Keratinocyte (primary cell): Measurements from ENCODE around the gene RBMS3. TPM values are rescaled to one million over a fixed set of nuclear protein-coding genes. Genes with fewer than 3 reads are reported as not detected.

Source experiments
- DNase-seq: peaks from one replicate; pipeline ENCODE4 v3.0.0-alpha.2; 2011; ENCODE audit warnings: low read depth, missing footprints, low spot score
- FAIRE-seq: peaks from 2 replicates; lab custom pipeline; 2011; peaks lifted over from hg19 to GRCh38; lab: Jason Lieb, UNC
- H2AFZ ChIP-seq: 2 replicates; pipeline ENCODE4 v1.6.0; 2012; ENCODE audit warnings: low read length, control low read depth, inconsistent platforms; ENCODE audit not compliant: control insufficient read depth
- H3K27ac ChIP-seq: 2 replicates; pipeline ENCODE4 v1.5.1; 2011; ENCODE audit warnings: low read length; ENCODE audit not compliant: control insufficient read depth, insufficient read depth
- H3K27me3 ChIP-seq: 3 replicates; pipeline ENCODE4 v1.6.0; 2011; ENCODE audit warnings: low read length; ENCODE audit not compliant: control insufficient read depth, insufficient read depth; ENCODE audit errors: extremely low read depth
- H3K36me3 ChIP-seq, 2 experiments: 2 replicates in 1 of 2; 3 replicates in 1 of 2; pipeline ENCODE4 v1.5.1; 2011; ENCODE audit warnings: low read length in 2 of 2, mild to moderate bottlenecking in 1 of 2; ENCODE audit not compliant: control insufficient read depth in 2 of 2, insufficient read depth in 2 of 2; ENCODE audit errors: extremely low read depth in 1 of 2
- H3K4me1 ChIP-seq: 3 replicates; pipeline ENCODE4 v1.5.1; 2011; ENCODE audit warnings: low read length; ENCODE audit not compliant: control insufficient read depth, insufficient read depth; ENCODE audit errors: extremely low read depth
- H3K4me2 ChIP-seq: 3 replicates; pipeline ENCODE4 v1.6.0; 2011; ENCODE audit warnings: low read depth, low read length; ENCODE audit not compliant: control insufficient read depth, insufficient read depth; ENCODE audit errors: extremely low read depth
- H3K4me3 ChIP-seq, 3 experiments: fragments of 200-600 bp in 1 of 3; sonication (generic) in 1 of 3; 2 replicates in 2 of 3; 3 replicates in 1 of 3; pipeline ENCODE4 v1.5.1; 2011 to 2016; ENCODE audit warnings: low read length in 3 of 3, mild to moderate bottlenecking in 3 of 3, control low read depth in 2 of 3, inconsistent platforms in 1 of 3, low read depth in 1 of 3, mixed read lengths in 1 of 3, mixed run types in 1 of 3, moderate library complexity in 1 of 3; ENCODE audit not compliant: control insufficient read depth in 2 of 3, insufficient read depth in 2 of 3; ENCODE audit errors: extremely low read depth in 1 of 3
- H3K79me2 ChIP-seq: 2 replicates; pipeline ENCODE4 v1.6.0; 2012; ENCODE audit warnings: low read length; ENCODE audit not compliant: control insufficient read depth, insufficient read depth
- H3K9ac ChIP-seq: 3 replicates; pipeline ENCODE4 v1.6.0; 2011; ENCODE audit warnings: low read length; ENCODE audit not compliant: control insufficient read depth, insufficient read depth; ENCODE audit errors: extremely low read depth
- H3K9me1 ChIP-seq: 3 replicates; pipeline ENCODE4 v1.6.0; 2011; ENCODE audit warnings: low read length; ENCODE audit not compliant: control insufficient read depth, insufficient read depth; ENCODE audit errors: extremely low read depth
- H3K9me3 ChIP-seq: 2 replicates; pipeline ENCODE4 v1.5.1; 2012; ENCODE audit warnings: low read depth, low read length; ENCODE audit not compliant: control insufficient read depth
- H4K20me1 ChIP-seq: 3 replicates; pipeline ENCODE4 v1.6.0; 2011; ENCODE audit warnings: low read length; ENCODE audit not compliant: control insufficient read depth, insufficient read depth; ENCODE audit errors: extremely low read depth
- CTCF ChIP-seq, 3 experiments: IDR thresholded peaks in 1 of 3; conservative IDR thresholded peaks in 1 of 3; optimal IDR thresholded peaks in 1 of 3; 2 replicates in 2 of 3; 3 replicates in 1 of 3; pipeline versions ENCODE3 to v1.5.1; 2011; ENCODE audit warnings: low read length in 3 of 3, mild to moderate bottlenecking in 3 of 3, moderate library complexity in 2 of 3, control low read depth in 1 of 3, inconsistent platforms in 1 of 3; ENCODE audit not compliant: insufficient read depth in 2 of 3; ENCODE audit errors: extremely low read depth in 1 of 3
- EZH2 ChIP-seq: IDR thresholded peaks from one replicate; pipeline ENCODE4 v1.6.1; 2012; ENCODE audit warnings: inconsistent platforms, mild to moderate bottlenecking, low read length, moderate library complexity
- dilution Hi-C: fragments of 300-500 bp; cut with MboI; formaldehyde crosslinking; loops from one replicate; pipeline ENCODE4 v1.7.0; 2020; ENCODE audit warnings: low sequenced_read_pairs; ENCODE audit not compliant: extremely low pct_ligation_motif_present
- polyA plus RNA-seq, 5 experiments: library from polyadenylated mRNA; depleted of rRNA in 3 of 5; stranded (reverse) in 3 of 5; stranded (forward) in 1 of 5; unstranded in 1 of 5; fragments of >200 nt; gene quantifications; 1 replicate in 1 of 5; 2 replicates in 3 of 5; 3 replicates in 1 of 5; pipeline versions ENCODE4 v1.2.1 to v1.2.3, GENCODE V29; 2011 to 2012; ENCODE audit warnings: missing spikeins in 2 of 5, low read depth in 1 of 5, low replicate concordance in 1 of 5

Gene RBMS3
- polyA plus RNA-seq, 1 donor (not counting 4 experiments of a cell fraction or from before 2014, with no cell fraction given): 2.3 TPM

GRCh38 chr3:29525254-29525881 lies 244.5 kb downstream of the RBMS3 start:
- Histone ChIP-seq H4K20me1 (no peaks in the 10 kb centered on the region), H3K4me2 (no peak overlapping the region), H3K27ac (no peak overlapping the region), H3K9me1 (no peaks in the 10 kb centered on the region), H3K79me2 (no peaks in the 10 kb centered on the region), H3K9ac (no peak overlapping the region), H3K4me3 (no peak overlapping the region), H3K4me1 (no peaks in the 10 kb centered on the region), H3K36me3 (no peaks in the 10 kb centered on the region), H2AFZ (no peak overlapping the region), H3K9me3 (no peaks in the 10 kb centered on the region), H3K27me3 (no peaks in the 10 kb centered on the region)
- TF ChIP-seq EZH2 (no peak), CTCF (optimal IDR thresholded peaks at IDR 0.05 in 1 of 3, IDR thresholded peaks at IDR 0.05 in 1 of 3, conservative IDR thresholded peaks at IDR 0.05 in 1 of 3; ENCODE audit: extremely low read depth in 1 of 3, insufficient read depth in 2 of 3, low read length in 3 of 3) (no peak)
- DNase-seq (no peak), FAIRE-seq (peak; percentile 43)
- dilution Hi-C loops: no loop called here

- FAIRE-seq: no peak
- TF ChIP-seq CTCF (optimal IDR thresholded peaks at IDR 0.05 in 1 of 3, IDR thresholded peaks at IDR 0.05 in 1 of 3, conservative IDR thresholded peaks at IDR 0.05 in 1 of 3; ENCODE audit: extremely low read depth in 1 of 3, insufficient read depth in 2 of 3, low read length in 3 of 3) (no peak), EZH2 (no peak)
- H3K79me2 ChIP-seq: no peaks in the 10 kb centered on the region
- no peaks in the 10 kb centered on the region for H3K27me3 ChIP-seq
- H3K27ac ChIP-seq: no peak overlapping the region
- dilution Hi-C loops: no loop called here
- H3K36me3 ChIP-seq: no peaks in the 10 kb centered on the region
- H3K9me1 ChIP-seq: no peaks in the 10 kb centered on the region
- no peak overlapping the region for H2AFZ ChIP-seq
- H3K9me3 ChIP-seq: no peaks in the 10 kb centered on the region
- H3K4me1 ChIP-seq: no peaks in the 10 kb centered on the region
- no peak for DNase-seq
- no peak overlapping the region for H3K4me3 ChIP-seq
- no peak overlapping the region for H3K4me2 ChIP-seq
- no peak overlapping the region for H3K9ac ChIP-seq
- H4K20me1 ChIP-seq: no peaks in the 10 kb centered on the region
Measured at GRCh38 chr3:29527246-29527645, 246.4 kb downstream of the RBMS3 start.
